ENCODE data around the gene TIGAR.

- TF ChIP-seq CTCF (IDR thresholded peaks at IDR 0.05) = no peak
- no peak for TF ChIP-seq EZH2 (IDR thresholded peaks at IDR 0.05; ENCODE audit: borderline replicate concordance, insufficient read depth, low read depth, low read length, poor library complexity, severe bottlenecking)
These were observed 18.1 kb upstream of the TIGAR start for GRCh38 chr12:4302881-4303280.
